T-cell (primary cell): ENCODE results near the gene POFUT1. TPM values are rescaled to one million over a fixed set of nuclear protein-coding genes. Genes with fewer than 3 reads are reported as not detected.
"Not testable (repeated sequence)": the region's sequence is repeated elsewhere in the genome, so short reads cannot be mapped to it uniquely, and the experiment has no call there.

ENCODE experiments used
- ATAC-seq, 4 experiments: fragments of 200-7000 bp in 3 of 4; fragments of 150-1000 bp in 1 of 4; cut with Tn5 transposase; replicated peaks in 1 of 4; 1 replicate in 3 of 4; 2 replicates in 1 of 4; pipeline ENCODE4 v1.10.0; 2021; ENCODE audit warnings: moderate library complexity in 3 of 4, mild to moderate bottlenecking in 2 of 4, moderate number of reproducible peaks in 1 of 4
- CTCF ChIA-PET, 2 donors: fragments of 300-600 bp; sonication (Branson Sonifier 250); formaldehyde crosslinking; loops; one replicate each; lab custom pipeline; 2022; ENCODE audit warnings: antibody characterized with exemption in 2 of 2; lab: Charles Lee
- POLR2A ChIA-PET, 2 donors: fragments of 300-600 bp; sonication (Branson Sonifier 250); formaldehyde crosslinking; loops; one replicate each; lab custom pipeline; 2022; ENCODE audit warnings: antibody characterized with exemption in 2 of 2; lab: Charles Lee
- DNase-seq, 35 experiments: peaks; one replicate each; pipeline versions ENCODE4 v3.0.0 to v3.0.0-alpha.2; 2013 to 2023
- H3K27ac ChIP-seq: one replicate; pipeline ENCODE4 v1.5.1; 2013; ENCODE audit warnings: low read length
- H3K27me3 ChIP-seq, 2 experiments: replicated peaks in 1 of 2; 1 replicate in 1 of 2; 2 replicates in 1 of 2; pipeline versions ENCODE4 v1.6.1 to v1.7.0; 2013; ENCODE audit warnings: low read length in 1 of 2, mixed read lengths in 1 of 2; ENCODE audit not compliant: control insufficient read depth in 2 of 2, insufficient read depth in 2 of 2; ENCODE audit errors: extremely low read depth in 1 of 2
- H3K36me3 ChIP-seq, 2 donors: 1 replicate in 1 of 2; 2 replicates in 1 of 2; pipeline versions ENCODE4 v1.6.1 to v1.7.0; 2013; ENCODE audit warnings: low read length in 1 of 2; ENCODE audit not compliant: control insufficient read depth in 2 of 2, insufficient read depth in 1 of 2; ENCODE audit errors: extremely low read depth in 1 of 2
- H3K4me1 ChIP-seq, 2 experiments: 1 replicate in 1 of 2; 2 replicates in 1 of 2; pipeline versions ENCODE4 v1.6.1 to v1.7.0; 2013; ENCODE audit warnings: low read length in 2 of 2, mixed read lengths in 1 of 2; ENCODE audit not compliant: insufficient read depth in 2 of 2, control insufficient read depth in 1 of 2; ENCODE audit errors: extremely low read depth in 1 of 2
- H3K4me3 ChIP-seq, 2 donors: 1 replicate in 1 of 2; 2 replicates in 1 of 2; pipeline versions ENCODE4 v1.5.1 to v1.7.0; 2013; ENCODE audit warnings: mild to moderate bottlenecking in 2 of 2, low read length in 1 of 2, moderate library complexity in 1 of 2; ENCODE audit not compliant: control insufficient read depth in 1 of 2; ENCODE audit errors: extremely low read depth in 1 of 2
- H3K9me3 ChIP-seq: 2 replicates; pipeline ENCODE4 v1.7.0; 2013
- H3K27ac Mint-ChIP-seq, 2 donors: one replicate each; pipeline ENCODE4 v1.8.0; 2020 to 2021; ENCODE audit warnings: mild to moderate bottlenecking in 2 of 2, mixed read lengths in 2 of 2
- H3K27me3 Mint-ChIP-seq, 2 donors: one replicate each; pipeline ENCODE4 v1.8.0; 2021 to 2022; ENCODE audit warnings: mixed read lengths in 2 of 2
- H3K36me3 Mint-ChIP-seq: one replicate; pipeline ENCODE4 v1.8.0; 2021; ENCODE audit warnings: mixed read lengths
- H3K4me1 Mint-ChIP-seq, 3 donors: one replicate each; pipeline ENCODE4 v1.8.0; 2020 to 2022; ENCODE audit warnings: mixed read lengths in 3 of 3, mild to moderate bottlenecking in 1 of 3
- H3K4me3 Mint-ChIP-seq, 3 donors: one replicate each; pipeline ENCODE4 v1.8.0; 2020 to 2022; ENCODE audit warnings: mild to moderate bottlenecking in 3 of 3, mixed read lengths in 3 of 3, moderate library complexity in 3 of 3
- H3K9me3 Mint-ChIP-seq, 3 donors: one replicate each; pipeline ENCODE4 v1.8.0; 2020 to 2022; ENCODE audit warnings: mixed read lengths in 3 of 3
- WGBS: methylation state at CpG from one replicate; pipeline ENCODE4 v1.1.5; 2013; ENCODE audit warnings: missing lambda C conversion rate; ENCODE audit not compliant: insufficient coverage; 5-methylcytosine and 5-hydroxymethylcytosine counted together
- total RNA-seq, 35 experiments: library from RNA in 6 of 35; stranded (reverse) in 6 of 35; fragments of 120-200 nt in 1 of 35; gene quantifications; one replicate each; pipeline versions ENCODE4 v1.2.1 to v1.2.4 and lab custom pipeline; 2013 to 2026

The POFUT1 gene
- total RNA-seq, 5 donors from 2014 or later (not counting 1 experiment from before 2014, with no cell fraction given): 13.2 to 20.6 (median 17.7) TPM

- DNase-seq (no peak), ATAC-seq (no peak)
- Mint-ChIP-seq H3K36me3 (peaks cover 52% of the 10 kb centered on the region), H3K4me3 (no peak overlapping the region), H3K27me3 (no peaks in the 10 kb centered on the region), H3K9me3 (no peaks in the 10 kb centered on the region), H3K4me1 (no peaks in the 10 kb centered on the region), H3K27ac (no peak overlapping the region)
- CTCF ChIA-PET: interaction anchor here in 1 of 2 donors (0.6 kb wide), 1 partner anchor 51 kb away, joined by 3 read pairs; no protein-coding TSS in a partner anchor
- 100% methylated on average over 1 of the region's 5 CpGs for WGBS
- no peak overlapping the region for H3K4me3 ChIP-seq
- H3K4me1 ChIP-seq: no peaks in the 10 kb centered on the region
- peaks cover 12 to 59% of the 10 kb centered on the region in 2 donors for H3K36me3 ChIP-seq
- no peaks in the 10 kb centered on the region for H3K27me3 ChIP-seq
- no peak overlapping the region for H3K27ac ChIP-seq
- POLR2A ChIA-PET: no interaction called here
- H3K9me3 ChIP-seq: no peaks in the 10 kb centered on the region
These were observed 43.7 kb upstream of the POFUT1 start for GRCh38 chr20:32163951-32164350.

- H3K36me3 ChIP-seq: peaks cover 12 to 47% of the 10 kb centered on the region in 2 donors
- no peaks in the 10 kb centered on the region for H3K4me1 ChIP-seq
- Mint-ChIP-seq H3K27ac (no peak overlapping the region), H3K9me3 (no peaks in the 10 kb centered on the region), H3K27me3 (no peaks in the 10 kb centered on the region), H3K36me3 (peaks cover 49% of the 10 kb centered on the region), H3K4me1 (no peaks in the 10 kb centered on the region), H3K4me3 (no peak overlapping the region)
- no peaks in the 10 kb centered on the region for H3K9me3 ChIP-seq
- POLR2A ChIA-PET: no interaction called here
- ATAC-seq (no peak), DNase-seq (no peak)
- CTCF ChIA-PET: no interaction called here
- H3K4me3 ChIP-seq: no peak overlapping the region
- WGBS: 95% methylated on average over 20 of the region's 21 CpGs
- H3K27ac ChIP-seq: no peak overlapping the region
- H3K27me3 ChIP-seq: no peaks in the 10 kb centered on the region
These were observed 42.5 kb upstream of the POFUT1 start for GRCh38 chr20:32164984-32165735.

- ChIA-PET CTCF (no interaction called here), POLR2A (no interaction called here)
- Mint-ChIP-seq H3K4me1 (no peaks in the 10 kb centered on the region), H3K9me3 (no peaks in the 10 kb centered on the region), H3K4me3 (no peak overlapping the region), H3K36me3 (peaks cover 49% of the 10 kb centered on the region), H3K27me3 (no peaks in the 10 kb centered on the region), H3K27ac (no peak overlapping the region)
- WGBS: 99% methylated on average over 8 of the region's 8 CpGs
- DNase-seq (no peak), ATAC-seq (no peak)
- no peaks in the 10 kb centered on the region for H3K27me3 ChIP-seq
- peaks cover 12 to 42% of the 10 kb centered on the region in 2 donors for H3K36me3 ChIP-seq
- H3K4me3 ChIP-seq: no peak overlapping the region
- no peak overlapping the region for H3K27ac ChIP-seq
- H3K9me3 ChIP-seq: no peaks in the 10 kb centered on the region
- H3K4me1 ChIP-seq: no peaks in the 10 kb centered on the region
These were observed 41.7 kb upstream of the POFUT1 start for GRCh38 chr20:32165836-32166545.

- Mint-ChIP-seq H3K4me1 (no peaks in the 10 kb centered on the region), H3K9me3 (no peaks in the 10 kb centered on the region), H3K4me3 (no peak overlapping the region), H3K27me3 (no peaks in the 10 kb centered on the region), H3K36me3 (peaks cover 35% of the 10 kb centered on the region), H3K27ac (no peak overlapping the region)
- 83% methylated on average over 1 of the region's 4 CpGs for WGBS
- CTCF ChIA-PET: no interaction called here
- H3K9me3 ChIP-seq: no peaks in the 10 kb centered on the region
- ATAC-seq: no peak
- no peak overlapping the region for H3K4me3 ChIP-seq
- no peaks in the 10 kb centered on the region for H3K27me3 ChIP-seq
- peaks cover 12 to 27% of the 10 kb centered on the region in 2 donors for H3K36me3 ChIP-seq
- no peaks in the 10 kb centered on the region for H3K4me1 ChIP-seq
- POLR2A ChIA-PET: no interaction called here
- no peak for DNase-seq
- H3K27ac ChIP-seq: no peak overlapping the region
These were observed 40.1 kb upstream of the POFUT1 start for GRCh38 chr20:32167552-32167951.

- CTCF ChIA-PET: interaction anchor here in 1 of 2 donors (0.6 kb wide), 1 partner anchor 77 kb away, joined by 4 read pairs; no protein-coding TSS in a partner anchor
These were observed 39.3 kb upstream of the POFUT1 start for GRCh38 chr20:32168184-32168910.

GRCh38 chr20:32177696-32178095 is 30.0 kb upstream of the POFUT1 start:
- H3K36me3 Mint-ChIP-seq, H3K27ac ChIP-seq, H3K9me3 ChIP-seq, H3K9me3 Mint-ChIP-seq, DNase-seq, H3K27me3 Mint-ChIP-seq, H3K36me3 ChIP-seq, H3K4me3 Mint-ChIP-seq, H3K4me3 ChIP-seq, H3K4me1 Mint-ChIP-seq, H3K27ac Mint-ChIP-seq, POLR2A ChIA-PET, CTCF ChIA-PET, H3K4me1 ChIP-seq, ATAC-seq, H3K27me3 ChIP-seq: not testable (repeated sequence)
- WGBS: 88% methylated on average over 6 of the region's 7 CpGs

More at GRCh38 chr20:32168184-32168910, 39.3 kb upstream of the POFUT1 start:
- H3K27ac ChIP-seq: no peak overlapping the region
- Mint-ChIP-seq H3K27ac (peak overlapping the region in 1 of 2 donors; percentile 8), H3K4me1 (no peaks in the 10 kb centered on the region), H3K4me3 (no peak overlapping the region), H3K27me3 (no peaks in the 10 kb centered on the region), H3K9me3 (no peaks in the 10 kb centered on the region), H3K36me3 (peaks cover 33% of the 10 kb centered on the region)
- no peaks in the 10 kb centered on the region for H3K27me3 ChIP-seq
- ATAC-seq (no peak), DNase-seq (no peak)
- POLR2A ChIA-PET: no interaction called here
- H3K36me3 ChIP-seq: peaks cover 12 to 24% of the 10 kb centered on the region in 2 donors
- H3K4me1 ChIP-seq: no peaks in the 10 kb centered on the region
- no CpG with 5 or more reads among the region's 2 CpGs for WGBS
- no peak overlapping the region for H3K4me3 ChIP-seq
- no peaks in the 10 kb centered on the region for H3K9me3 ChIP-seq
